ENCODE results near the gene KLF6. TPM values are rescaled to one million over a fixed set of nuclear protein-coding genes. Genes with fewer than 3 reads are reported as not detected.
A peak's percentile ranks its signal among the peaks of the same experiment; 100 is the strongest.

Gene KLF6
- total RNA-seq, 1 donor from 2014 or later: 319 TPM

GRCh38 chr10:3813267-3813666 lies 28.3 kb upstream of the KLF6 start:
- no peak overlapping the region for H2AFZ ChIP-seq (ENCODE audit: low read depth, low read length)
- no peak overlapping the region for H3K4me2 ChIP-seq (ENCODE audit: low read length)
- H3K79me2 ChIP-seq (ENCODE audit: insufficient read depth, low read length): no peaks in the 10 kb centered on the region
- no peaks in the 10 kb centered on the region for H4K20me1 ChIP-seq (ENCODE audit: insufficient read depth, low read length)
- no peak overlapping the region for H3K4me3 ChIP-seq (ENCODE audit: insufficient read depth, low read depth, low read length)
- H3K9ac ChIP-seq (ENCODE audit: low read length): no peak overlapping the region
- Mint-ChIP-seq H3K36me3 (ENCODE audit: low read depth, unreplicated experiment) (no peaks in the 10 kb centered on the region), H3K27ac (ENCODE audit: unreplicated experiment) (peak overlapping the region; percentile 55), H3K9me3 (ENCODE audit: unreplicated experiment) (peaks cover 4% of the 10 kb centered on the region), H3K4me3 (ENCODE audit: unreplicated experiment) (no peak overlapping the region), H3K4me1 (ENCODE audit: low read depth, unreplicated experiment) (peaks cover 49% of the 10 kb centered on the region), H3K27me3 (ENCODE audit: low read depth, unreplicated experiment) (no peaks in the 10 kb centered on the region)
- no peaks in the 10 kb centered on the region for H3K9me3 ChIP-seq (ENCODE audit: insufficient read depth, low read depth, low read length)
- peaks cover 27% of the 10 kb centered on the region for H3K4me1 ChIP-seq (ENCODE audit: insufficient read depth, low read length)
- no peaks in the 10 kb centered on the region for H3K27me3 ChIP-seq (ENCODE audit: insufficient read depth, low read length)
- H3K27ac ChIP-seq (ENCODE audit: low read depth, low read length): no peak overlapping the region
- FAIRE-seq (no peak), DNase-seq (ENCODE audit: low read depth) (no peak)
- TF ChIP-seq EZH2 (IDR thresholded peaks at IDR 0.05; ENCODE audit: insufficient read depth, low read length) (no peak), CTCF (IDR thresholded peaks at IDR 0.05; ENCODE audit: insufficient read depth, low read depth, low read length) (no peak)
- no peaks in the 10 kb centered on the region for H3K36me3 ChIP-seq (ENCODE audit: insufficient read depth, low read length)

- Mint-ChIP-seq H3K9me3 (ENCODE audit: unreplicated experiment) (peaks cover 4% of the 10 kb centered on the region), H3K4me1 (ENCODE audit: low read depth, unreplicated experiment) (peaks cover 56% of the 10 kb centered on the region), H3K4me3 (ENCODE audit: unreplicated experiment) (no peak overlapping the region), H3K27ac (ENCODE audit: unreplicated experiment) (peak overlapping the region; percentile 100), H3K36me3 (ENCODE audit: low read depth, unreplicated experiment) (no peaks in the 10 kb centered on the region), H3K27me3 (ENCODE audit: low read depth, unreplicated experiment) (no peaks in the 10 kb centered on the region)
- Histone ChIP-seq H3K4me2 (ENCODE audit: low read length) (peak overlapping the region; percentile 78), H3K9me3 (ENCODE audit: insufficient read depth, low read depth, low read length) (no peaks in the 10 kb centered on the region), H3K9ac (ENCODE audit: low read length) (peak overlapping the region; percentile 77), H4K20me1 (ENCODE audit: insufficient read depth, low read length) (no peaks in the 10 kb centered on the region), H3K27me3 (ENCODE audit: insufficient read depth, low read length) (no peaks in the 10 kb centered on the region), H3K79me2 (ENCODE audit: insufficient read depth, low read length) (no peaks in the 10 kb centered on the region), H3K4me3 (ENCODE audit: insufficient read depth, low read depth, low read length) (no peak overlapping the region), H3K36me3 (ENCODE audit: insufficient read depth, low read length) (no peaks in the 10 kb centered on the region), H3K27ac (ENCODE audit: low read depth, low read length) (peak overlapping the region; percentile 93), H3K4me1 (ENCODE audit: insufficient read depth, low read length) (peaks cover 38% of the 10 kb centered on the region), H2AFZ (ENCODE audit: low read depth, low read length) (no peak overlapping the region)
- DNase-seq (ENCODE audit: low read depth): no peak
- no peak for FAIRE-seq
- no peak for TF ChIP-seq EZH2 (IDR thresholded peaks at IDR 0.05; ENCODE audit: insufficient read depth, low read length)
- TF ChIP-seq CTCF (IDR thresholded peaks at IDR 0.05; ENCODE audit: insufficient read depth, low read depth, low read length): no peak
Observed at GRCh38 chr10:3812141-3812540, 27.1 kb upstream of the KLF6 start.

DNA sequence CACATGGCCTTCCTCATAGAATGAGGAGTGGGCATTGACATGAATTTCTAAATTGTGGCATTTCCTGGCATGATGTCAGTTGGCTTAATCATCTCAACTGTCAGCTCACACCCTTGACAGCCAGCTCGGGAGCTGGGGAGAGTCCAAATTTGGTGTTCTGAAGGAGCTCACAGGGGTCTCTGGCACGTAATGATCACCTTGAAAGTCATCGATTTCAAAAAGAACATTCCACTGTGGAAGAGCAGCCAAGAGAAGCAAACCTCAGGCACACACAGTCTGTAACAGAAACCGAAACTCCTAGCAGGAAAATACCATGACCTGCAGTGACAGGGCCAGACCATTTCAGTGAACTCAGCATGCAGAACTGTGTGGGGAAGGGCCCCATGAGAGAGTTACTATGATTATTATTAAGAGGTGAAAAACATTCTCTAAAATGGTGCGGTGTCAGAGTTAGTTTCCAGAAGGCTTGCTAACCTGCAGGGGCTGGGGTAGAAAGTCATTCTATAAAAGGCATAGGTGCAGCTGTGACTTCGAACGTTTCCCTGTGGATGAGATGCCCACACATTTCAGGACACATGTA lies 26.4 kb upstream of the KLF6 start:
- no peaks in the 10 kb centered on the region for H4K20me1 ChIP-seq (ENCODE audit: insufficient read depth, low read length)
- no peaks in the 10 kb centered on the region for H3K27me3 ChIP-seq (ENCODE audit: insufficient read depth, low read length)
- H3K36me3 ChIP-seq (ENCODE audit: insufficient read depth, low read length): no peaks in the 10 kb centered on the region
- FAIRE-seq: peak; percentile 52
- TF ChIP-seq CTCF (IDR thresholded peaks at IDR 0.05; ENCODE audit: insufficient read depth, low read depth, low read length) (no peak), EZH2 (IDR thresholded peaks at IDR 0.05; ENCODE audit: insufficient read depth, low read length) (no peak)
- Mint-ChIP-seq H3K4me1 (ENCODE audit: low read depth, unreplicated experiment) (peaks cover 60% of the 10 kb centered on the region), H3K9me3 (ENCODE audit: unreplicated experiment) (peaks cover 4% of the 10 kb centered on the region), H3K27ac (ENCODE audit: unreplicated experiment) (peak overlapping the region; percentile 100), H3K4me3 (ENCODE audit: unreplicated experiment) (peak overlapping the region; percentile 35), H3K27me3 (ENCODE audit: low read depth, unreplicated experiment) (no peaks in the 10 kb centered on the region), H3K36me3 (ENCODE audit: low read depth, unreplicated experiment) (no peaks in the 10 kb centered on the region)
- no peaks in the 10 kb centered on the region for H3K79me2 ChIP-seq (ENCODE audit: insufficient read depth, low read length)
- H3K4me3 ChIP-seq (ENCODE audit: insufficient read depth, low read depth, low read length): peak overlapping the region; percentile 24
- no peaks in the 10 kb centered on the region for H3K9me3 ChIP-seq (ENCODE audit: insufficient read depth, low read depth, low read length)
- peak overlapping the region; percentile 77 for H3K9ac ChIP-seq (ENCODE audit: low read length)
- H2AFZ ChIP-seq (ENCODE audit: low read depth, low read length): no peak overlapping the region
- peak; percentile 82 for DNase-seq (ENCODE audit: low read depth)
- H3K27ac ChIP-seq (ENCODE audit: low read depth, low read length): peak overlapping the region; percentile 93
- peaks cover 46% of the 10 kb centered on the region for H3K4me1 ChIP-seq (ENCODE audit: insufficient read depth, low read length)
- H3K4me2 ChIP-seq (ENCODE audit: low read length): peak overlapping the region; percentile 78

All from astrocyte (in vitro differentiated cells and primary cell).